HUES6 (cell line): ENCODE measurements around the gene USP37.
A peak's percentile ranks its signal among the peaks of the same experiment; 100 is the strongest.
"Not testable (repeated sequence)": the region's sequence is repeated elsewhere in the genome, so short reads cannot be mapped to it uniquely, and the experiment has no call there.

Experiments used
- H3K27ac ChIP-seq: 2 replicates; pipeline ENCODE4 v1.7.0; 2013; ENCODE audit warnings: low read depth, mild to moderate bottlenecking, low read length, inconsistent platforms
- H3K27me3 ChIP-seq: 2 replicates; pipeline ENCODE4 v1.6.1; 2013; ENCODE audit warnings: low read length; ENCODE audit not compliant: control insufficient read depth, insufficient read depth
- H3K36me3 ChIP-seq: 2 replicates; pipeline ENCODE4 v1.6.1; 2013; ENCODE audit warnings: low read length; ENCODE audit not compliant: control insufficient read depth, insufficient read depth
- H3K4me1 ChIP-seq: 2 replicates; pipeline ENCODE4 v1.6.1; 2013; ENCODE audit warnings: low read length; ENCODE audit not compliant: control insufficient read depth, insufficient read depth
- H3K4me3 ChIP-seq: 2 replicates; pipeline ENCODE4 v1.5.1; 2013; ENCODE audit warnings: low read depth, low read length
- H3K9ac ChIP-seq: one replicate; pipeline ENCODE4 v1.6.1; 2013; ENCODE audit warnings: mild to moderate bottlenecking, low read length
- H3K9me3 ChIP-seq: 2 replicates; pipeline ENCODE4 v1.6.1; 2013; ENCODE audit warnings: low read depth, low read length; ENCODE audit not compliant: control insufficient read depth, insufficient read depth

Gene USP37

GRCh38 chr2:218570850-218571249, 2.7 kb upstream of the USP37 start:
- peaks cover 46% of the 10 kb centered on the region for H3K36me3 ChIP-seq
- H3K4me3 ChIP-seq: peak overlapping the region; percentile 88
- H3K4me1 ChIP-seq: peaks cover 18% of the 10 kb centered on the region
- H3K9me3 ChIP-seq: no peaks in the 10 kb centered on the region
- no peak overlapping the region for H3K27ac ChIP-seq
- no peaks in the 10 kb centered on the region for H3K27me3 ChIP-seq
- H3K9ac ChIP-seq: no peak overlapping the region

GRCh38 chr2:218569661-218570500, 1.7 kb upstream of the USP37 start:
- Histone ChIP-seq H3K27ac (peak overlapping the region; percentile 95), H3K4me1 (peaks cover 18% of the 10 kb centered on the region), H3K4me3 (peak overlapping the region; percentile 88), H3K36me3 (peaks cover 44% of the 10 kb centered on the region), H3K9me3 (no peaks in the 10 kb centered on the region), H3K9ac (peak overlapping the region; percentile 97), H3K27me3 (no peaks in the 10 kb centered on the region)

GRCh38 chr2:218569038-218569431, 884 bp upstream of the USP37 start:
- Histone ChIP-seq H3K9me3 (no peaks in the 10 kb centered on the region), H3K36me3 (peaks cover 41% of the 10 kb centered on the region), H3K4me3 (peak overlapping the region; percentile 88), H3K27ac (peak overlapping the region; percentile 95), H3K9ac (peak overlapping the region; percentile 97), H3K27me3 (no peaks in the 10 kb centered on the region), H3K4me1 (peaks cover 18% of the 10 kb centered on the region)

GRCh38 chr2:218567797-218568189, 358 bp downstream of the USP37 start:
- Histone ChIP-seq H3K27ac (peak overlapping the region; percentile 77), H3K36me3 (peaks cover 42% of the 10 kb centered on the region), H3K4me1 (peaks cover 18% of the 10 kb centered on the region), H3K4me3 (peak overlapping the region; percentile 88), H3K9ac (peak overlapping the region; percentile 91), H3K9me3 (no peaks in the 10 kb centered on the region), H3K27me3 (no peaks in the 10 kb centered on the region)

GRCh38 chr2:218566296-218566695, 1.9 kb downstream of the USP37 start:
- Histone ChIP-seq H3K27me3 (no peaks in the 10 kb centered on the region), H3K4me1 (peaks cover 18% of the 10 kb centered on the region), H3K4me3 (no peak overlapping the region), H3K36me3 (peaks cover 45% of the 10 kb centered on the region), H3K9ac (no peak overlapping the region), H3K27ac (no peak overlapping the region), H3K9me3 (no peaks in the 10 kb centered on the region)

GRCh38 chr2:218564056-218564455, 4.1 kb downstream of the USP37 start:
- H3K9ac ChIP-seq: no peak overlapping the region
- H3K27me3 ChIP-seq: no peaks in the 10 kb centered on the region
- peaks cover 4% of the 10 kb centered on the region; the same call in 1 of the 2 replicates for H3K4me1 ChIP-seq
- H3K9me3 ChIP-seq: no peaks in the 10 kb centered on the region
- H3K36me3 ChIP-seq: peaks cover 54% of the 10 kb centered on the region
- no peak overlapping the region for H3K27ac ChIP-seq
- no peak overlapping the region for H3K4me3 ChIP-seq

- H3K9ac ChIP-seq: no peak overlapping the region
- H3K4me1 ChIP-seq: peaks cover 12% of the 10 kb centered on the region
- H3K9me3 ChIP-seq: no peaks in the 10 kb centered on the region
- H3K4me3 ChIP-seq: no peak overlapping the region
- no peaks in the 10 kb centered on the region for H3K27me3 ChIP-seq
- peaks cover 70% of the 10 kb centered on the region for H3K36me3 ChIP-seq
- H3K27ac ChIP-seq: no peak overlapping the region
Measured at GRCh38 chr2:218558986-218559385, 9.2 kb downstream of the USP37 start.

- Histone ChIP-seq H3K9me3 (no peaks in the 10 kb centered on the region), H3K27me3 (no peaks in the 10 kb centered on the region), H3K4me3 (no peak overlapping the region), H3K9ac (no peak overlapping the region), H3K27ac (no peak overlapping the region), H3K4me1 (peaks cover 12% of the 10 kb centered on the region), H3K36me3 (peaks cover 70% of the 10 kb centered on the region)
Measured at GRCh38 chr2:218557941-218558340, 10.2 kb downstream of the USP37 start.

- H3K36me3 ChIP-seq: peaks cover 73% of the 10 kb centered on the region
- no peak overlapping the region for H3K9ac ChIP-seq
Measured at GRCh38 chr2:218555527-218555926, 12.6 kb downstream of the USP37 start.

GRCh38 chr2:218554225-218554624, 13.9 kb downstream of the USP37 start:
- not testable (repeated sequence) for H3K27ac ChIP-seq, H3K27me3 ChIP-seq, H3K9ac ChIP-seq, H3K4me3 ChIP-seq, H3K9me3 ChIP-seq
- Histone ChIP-seq H3K36me3 (peaks cover 70% of the 10 kb centered on the region), H3K4me1 (peaks cover 12% of the 10 kb centered on the region)

More at GRCh38 chr2:218555527-218555926, 12.6 kb downstream of the USP37 start:
- H3K27ac ChIP-seq: 0 out of 2 replicates have a peak overlapping the region, but pooled peaks have one; percentile 18
- no peaks in the 10 kb centered on the region for H3K27me3 ChIP-seq
- H3K4me3 ChIP-seq: 0 out of 2 replicates have a peak overlapping the region, but pooled peaks have one; percentile 13
- peaks cover 12% of the 10 kb centered on the region for H3K4me1 ChIP-seq
- H3K9me3 ChIP-seq: no peaks in the 10 kb centered on the region

GRCh38 chr2:218547978-218548377, 20.2 kb downstream of the USP37 start:
- Histone ChIP-seq H3K36me3 (peaks cover 87% of the 10 kb centered on the region), H3K4me1 (no peaks in the 10 kb centered on the region), H3K27me3 (no peaks in the 10 kb centered on the region), H3K9ac (no peak overlapping the region), H3K9me3 (no peaks in the 10 kb centered on the region), H3K27ac (no peak overlapping the region), H3K4me3 (no peak overlapping the region)
